Dermis blood vessel endothelial cell (primary cell): ENCODE data around the gene PCSK5. TPM values are rescaled to one million over a fixed set of nuclear protein-coding genes. Genes with fewer than 3 reads are reported as not detected.
"Not testable (repeated sequence)": the region's sequence is repeated elsewhere in the genome, so short reads cannot be mapped to it uniquely, and the experiment has no call there.

Source experiments
- DNase-seq: peaks from one replicate; pipeline ENCODE4 v3.0.0; 2010
- total RNA-seq: library from RNA; depleted of rRNA; stranded (reverse); fragments of >200 nt; gene quantifications from 2 replicates; pipeline ENCODE4 v1.2.3, GENCODE V29; 2014

The PCSK5 gene
- total RNA-seq, 1 donor from 2014 or later, result 3.4 TPM

GRCh38 chr9:76269789-76270188 lies 379.3 kb downstream of the PCSK5 start:
- no peak for DNase-seq

- DNase-seq, result no peak
These were observed 381.3 kb downstream of the PCSK5 start for GRCh38 chr9:76271755-76272154.

GRCh38 chr9:76289042-76289441 lies 398.6 kb downstream of the PCSK5 start:
- DNase-seq, result no peak

- DNase-seq, result no peak
These were observed 399.2 kb downstream of the PCSK5 start for GRCh38 chr9:76289703-76290102.

GRCh38 chr9:76290555-76290954 lies 400.1 kb downstream of the PCSK5 start:
- no peak for DNase-seq

- no peak for DNase-seq
These were observed 401.8 kb downstream of the PCSK5 start for GRCh38 chr9:76292246-76292645.

- DNase-seq, result no peak
These were observed 402.2 kb downstream of the PCSK5 start for GRCh38 chr9:76292658-76293057.

GRCh38 chr9:76294301-76294700 lies 403.8 kb downstream of the PCSK5 start:
- DNase-seq, result no peak

GRCh38 chr9:76296561-76297310 lies 406.3 kb downstream of the PCSK5 start:
- no peak for DNase-seq

- DNase-seq, result peak; percentile 17
These were observed 407.3 kb downstream of the PCSK5 start for GRCh38 chr9:76297721-76298239.

- DNase-seq, result no peak
These were observed 408.2 kb downstream of the PCSK5 start for GRCh38 chr9:76298521-76299144.

- DNase-seq, result no peak
These were observed 412.1 kb downstream of the PCSK5 start for GRCh38 chr9:76302543-76302942.

GRCh38 chr9:76302947-76303550 lies 412.6 kb downstream of the PCSK5 start:
- DNase-seq, result peak; percentile 73

GRCh38 chr9:76307047-76307446 lies 416.6 kb downstream of the PCSK5 start:
- DNase-seq, result not testable (repeated sequence)

GRCh38 chr9:76310577-76310976 lies 420.1 kb downstream of the PCSK5 start:
- no peak for DNase-seq

- DNase-seq, result no peak
These were observed 420.5 kb downstream of the PCSK5 start for GRCh38 chr9:76310991-76311390.

- DNase-seq, result no peak
These were observed 421.1 kb downstream of the PCSK5 start for GRCh38 chr9:76311537-76311936.

GRCh38 chr9:76313771-76314170 lies 423.3 kb downstream of the PCSK5 start:
- DNase-seq, result no peak

GRCh38 chr9:76314321-76314720 lies 423.8 kb downstream of the PCSK5 start:
- no peak for DNase-seq

GRCh38 chr9:76316069-76316468 lies 425.6 kb downstream of the PCSK5 start:
- no peak for DNase-seq

- DNase-seq, result not testable (repeated sequence)
These were observed 429.0 kb downstream of the PCSK5 start for GRCh38 chr9:76319466-76319865.

- DNase-seq, result peak; percentile 87
These were observed 430.8 kb downstream of the PCSK5 start for GRCh38 chr9:76321195-76321828.

- DNase-seq, result no peak
These were observed 432.3 kb downstream of the PCSK5 start for GRCh38 chr9:76322810-76323209.
